GM12878 (cell line): Measurements from ENCODE around the gene ACTR2.
"Not testable (repeated sequence)": the region's sequence is repeated elsewhere in the genome, so short reads cannot be mapped to it uniquely, and the experiment has no call there.

Experiments
- CTCF ChIP-seq, 3 experiments: IDR thresholded peaks in 2 of 3; conservative IDR thresholded peaks in 1 of 3; 2 replicates each; pipeline ENCODE4 v1.5.1; 2011; ENCODE audit warnings: low read depth in 3 of 3, low read length in 3 of 3, mild to moderate bottlenecking in 3 of 3, control low read depth in 2 of 3, moderate library complexity in 2 of 3, inconsistent platforms in 1 of 3, mixed read lengths in 1 of 3; ENCODE audit not compliant: control insufficient read depth in 2 of 3, insufficient read depth in 1 of 3; ENCODE audit errors: extremely low read depth in 1 of 3
- ZBTB40 ChIP-seq: fragments of 450-650 bp; IDR thresholded peaks from 2 replicates; pipeline ENCODE4 v1.6.1; 2016; ENCODE audit warnings: mild to moderate bottlenecking, moderate library complexity, borderline replicate concordance

- TF ChIP-seq CTCF (IDR thresholded peaks at IDR 0.05 in 2 of 3, conservative IDR thresholded peaks at IDR 0.05 in 1 of 3; ENCODE audit: control insufficient read depth in 2 of 3, extremely low read depth in 1 of 3, insufficient read depth in 1 of 3, low read depth in 3 of 3, low read length in 3 of 3); ZBTB40: not testable (repeated sequence)
Observed at GRCh38 chr2:65317351-65317750, 89.7 kb downstream of the ACTR2 start.
